ENCODE measurements around the gene GALNT13.

Gene GALNT13

GRCh38 chr2:154484338-154485099 is 612.8 kb downstream of the GALNT13 start:
- DNase-seq (ENCODE audit: low read depth) = no peak

- DNase-seq (ENCODE audit: low read depth) = no peak
Measured at GRCh38 chr2:154488801-154489200, 617.1 kb downstream of the GALNT13 start.

- no peak for DNase-seq (ENCODE audit: low read depth)
Measured at GRCh38 chr2:154489266-154489858, 617.6 kb downstream of the GALNT13 start.

GRCh38 chr2:154490530-154490929 is 618.8 kb downstream of the GALNT13 start:
- DNase-seq (ENCODE audit: low read depth) = no peak

GRCh38 chr2:154495455-154495868 is 623.7 kb downstream of the GALNT13 start:
- DNase-seq (ENCODE audit: low read depth) = no peak

GRCh38 chr2:154497019-154497418 is 625.3 kb downstream of the GALNT13 start:
- no peak for DNase-seq (ENCODE audit: low read depth)
